AG04450 (cell line): Measurements from ENCODE around the gene LRPAP1. TPM values are rescaled to one million over a fixed set of nuclear protein-coding genes. Genes with fewer than 3 reads are reported as not detected.
"Not testable (repeated sequence)": the region's sequence is repeated elsewhere in the genome, so short reads cannot be mapped to it uniquely, and the experiment has no call there.

Experiments used
- CTCF ChIA-PET: fragments of 300-600, 350-600 bp; formaldehyde crosslinking; extraction: SDS; loops from one replicate; lab custom pipeline; 2022; ENCODE audit warnings: antibody characterized with exemption, inconsistent platforms; lab: Charles Lee
- POLR2A ChIA-PET: fragments of 350-600 bp; formaldehyde crosslinking; extraction: SDS; loops from one replicate; lab custom pipeline; 2021; ENCODE audit warnings: antibody characterized with exemption, inconsistent platforms; lab: Yijun Ruan, JAX
- DNase-seq: peaks from one replicate; pipeline ENCODE4 v3.0.0-alpha.2; 2011; ENCODE audit warnings: low read depth, low spot score
- H3K27ac ChIP-seq: one replicate; pipeline ENCODE4 v1.5.1; 2012; ENCODE audit warnings: low read depth, low read length, control low read depth
- H3K27me3 ChIP-seq: one replicate; pipeline ENCODE4 v1.6.0; 2012; ENCODE audit warnings: low read length; ENCODE audit not compliant: control insufficient read depth, insufficient read depth
- H3K4me3 ChIP-seq: 2 replicates; pipeline ENCODE4 v1.5.1; 2011; ENCODE audit warnings: mild to moderate bottlenecking, low read depth, low read length, control low read depth
- H3K9me3 ChIP-seq: 2 replicates; pipeline ENCODE4 v1.5.1; 2012; ENCODE audit warnings: low read length; ENCODE audit not compliant: control insufficient read depth, insufficient read depth
- CTCF ChIP-seq: IDR thresholded peaks from 2 replicates; pipeline ENCODE4 v1.5.1; 2011; ENCODE audit warnings: low read depth, low read length, control low read depth, inconsistent platforms
- polyA minus RNA-seq: library from RNA; depleted of rRNA, polyadenylated mRNA; stranded (reverse); fragments of >200 nt; gene quantifications from 2 replicates; pipeline ENCODE4 v1.2.3, GENCODE V29; 2011; rRNA and poly(A)+ RNA removed
- polyA plus RNA-seq: library from polyadenylated mRNA; depleted of rRNA; stranded (reverse); fragments of >200 nt; gene quantifications from 2 replicates; pipeline ENCODE4 v1.2.3, GENCODE V29; 2011; rRNA removed

LRPAP1 gene
- 150 and 191 TPM in 2 replicates for polyA plus RNA-seq
- 32.3 and 42.5 TPM in 2 replicates for polyA minus RNA-seq

GRCh38 chr4:3531879-3532750 is at the start of gene LRPAP1:
TSS of gene LRPAP1 (minus strand) at chr4:3532422. CDS start at chr4:3532412, 10 bp downstream.
- no peak within 1 kb of the TSS for H3K27ac ChIP-seq
- H3K4me3 ChIP-seq = peak within 1 kb of the TSS; percentile 90
- ChIA-PET POLR2A (interaction anchor here (0.6 to 0.7 kb wide), 2 partner anchors 244 to 411 kb away, joined by 3 to 5 read pairs; no protein-coding TSS in a partner anchor), CTCF (no interaction called here)
- DNase-seq = peak; percentile 60
- no peak for TF ChIP-seq CTCF
- peaks cover 7% of the 10 kb centered on the region for H3K27me3 ChIP-seq
- H3K9me3 ChIP-seq = no peaks in the 10 kb centered on the region; the same call in 1 of the 2 replicates

- H3K27ac ChIP-seq, H3K4me3 ChIP-seq, POLR2A ChIA-PET, H3K9me3 ChIP-seq, DNase-seq, H3K27me3 ChIP-seq, CTCF ChIA-PET: not testable (repeated sequence)
Measured at GRCh38 chr4:3581334-3582090, 49.3 kb upstream of the LRPAP1 start.

- H3K4me3 ChIP-seq, POLR2A ChIA-PET, H3K9me3 ChIP-seq, H3K27me3 ChIP-seq, H3K27ac ChIP-seq, CTCF ChIA-PET, DNase-seq: not testable (repeated sequence)
Measured at GRCh38 chr4:3580859-3581258, 48.6 kb upstream of the LRPAP1 start.

GRCh38 chr4:3578527-3579144 is 46.4 kb upstream of the LRPAP1 start:
- DNase-seq, CTCF ChIA-PET, H3K27ac ChIP-seq, POLR2A ChIA-PET, H3K9me3 ChIP-seq, H3K4me3 ChIP-seq, H3K27me3 ChIP-seq: not testable (repeated sequence)

- H3K27me3 ChIP-seq, DNase-seq, H3K27ac ChIP-seq, H3K9me3 ChIP-seq, H3K4me3 ChIP-seq, POLR2A ChIA-PET, CTCF ChIA-PET: not testable (repeated sequence)
Measured at GRCh38 chr4:3578052-3578451, 45.8 kb upstream of the LRPAP1 start.

- H3K27me3 ChIP-seq, H3K9me3 ChIP-seq, CTCF ChIA-PET, DNase-seq, POLR2A ChIA-PET, H3K27ac ChIP-seq, H3K4me3 ChIP-seq: not testable (repeated sequence)
Measured at GRCh38 chr4:3577208-3577892, 45.1 kb upstream of the LRPAP1 start.

GRCh38 chr4:3576533-3577207 is 44.4 kb upstream of the LRPAP1 start:
- H3K27me3 ChIP-seq, H3K4me3 ChIP-seq, CTCF ChIA-PET: not testable (repeated sequence)

GRCh38 chr4:3575426-3576369 is 43.5 kb upstream of the LRPAP1 start:
- CTCF ChIA-PET, H3K27ac ChIP-seq, H3K4me3 ChIP-seq, POLR2A ChIA-PET, H3K9me3 ChIP-seq, H3K27me3 ChIP-seq, DNase-seq: not testable (repeated sequence)

More at GRCh38 chr4:3576533-3577207, 44.4 kb upstream of the LRPAP1 start:
- DNase-seq, POLR2A ChIA-PET, H3K9me3 ChIP-seq, H3K27ac ChIP-seq: not testable (repeated sequence)

- H3K27me3 ChIP-seq, POLR2A ChIA-PET, H3K27ac ChIP-seq, CTCF ChIA-PET, H3K4me3 ChIP-seq, DNase-seq, H3K9me3 ChIP-seq: not testable (repeated sequence)
Measured at GRCh38 chr4:3574865-3575264, 42.6 kb upstream of the LRPAP1 start.
